Fibroblast of upper back skin (primary cell): ENCODE results near the gene HAGH.

Source experiments
- DNase-seq: peaks from one replicate; pipeline ENCODE4 v3.0.0-alpha.2; 2013

The HAGH gene

GRCh38 chr16:1831186-1832075, 4.8 kb upstream of the HAGH start:
- DNase-seq, result no peak

- no peak for DNase-seq
These were observed 3.6 kb upstream of the HAGH start for GRCh38 chr16:1830213-1830612.

GRCh38 chr16:1828645-1829410, 2.2 kb upstream of the HAGH start:
- DNase-seq, result no peak

GRCh38 chr16:1825864-1826690, 548 bp downstream of the HAGH start:
- no peak for DNase-seq

- DNase-seq, result no peak
These were observed 1.2 kb downstream of the HAGH start for GRCh38 chr16:1825381-1825863.

- peak; percentile 14 for DNase-seq
These were observed 2.8 kb downstream of the HAGH start for GRCh38 chr16:1823821-1824220.

GRCh38 chr16:1822801-1823200, 3.8 kb downstream of the HAGH start:
- DNase-seq, result no peak

- no peak for DNase-seq
These were observed 4.6 kb downstream of the HAGH start for GRCh38 chr16:1821861-1822611.

GRCh38 chr16:1820946-1821290, 5.7 kb downstream of the HAGH start:
- DNase-seq, result no peak

GRCh38 chr16:1820096-1820945, 6.3 kb downstream of the HAGH start:
- DNase-seq, result no peak

GRCh38 chr16:1819611-1820010, 7.0 kb downstream of the HAGH start:
- DNase-seq, result no peak

- no peak for DNase-seq
These were observed 7.6 kb downstream of the HAGH start for GRCh38 chr16:1818873-1819525.

- no peak for DNase-seq
These were observed 8.3 kb downstream of the HAGH start for GRCh38 chr16:1818204-1818872.

- DNase-seq, result no peak
These were observed 8.9 kb downstream of the HAGH start for GRCh38 chr16:1817716-1818115.

- no peak for DNase-seq
These were observed 9.4 kb downstream of the HAGH start for GRCh38 chr16:1817276-1817589.

GRCh38 chr16:1816396-1817275, 10.0 kb downstream of the HAGH start:
- no peak for DNase-seq

GRCh38 chr16:1815461-1815860, 11.2 kb downstream of the HAGH start:
- no peak for DNase-seq

GRCh38 chr16:1812732-1813163, 13.9 kb downstream of the HAGH start:
- DNase-seq, result peak; percentile 55

GRCh38 chr16:1810536-1810935, 16.1 kb downstream of the HAGH start:
- no peak for DNase-seq
